DOHH2 (cell line): ENCODE results near the gene BAZ2B.

Experiments used
- H3F3A ChIP-seq: fragments of 200-600 bp; sonication (generic), shearing (Covaris generic); 2 replicates; pipeline ENCODE4 v1.6.0; 2016; ENCODE audit warnings: antibody characterized with exemption, mild to moderate bottlenecking; ENCODE audit not compliant: control insufficient read depth, insufficient read depth
- H3K27ac ChIP-seq: fragments of 200-600 bp; sonication (generic); 2 replicates; pipeline ENCODE4 v1.5.1; 2014; ENCODE audit warnings: low read depth, mild to moderate bottlenecking, low read length, moderate library complexity
- H3K27me3 ChIP-seq: fragments of 200-600 bp; sonication (generic); 2 replicates; pipeline ENCODE4 v1.6.1; 2014; ENCODE audit warnings: mild to moderate bottlenecking, low read length, mixed read lengths; ENCODE audit not compliant: control insufficient read depth
- H3K36me3 ChIP-seq: fragments of 200-600 bp; sonication (generic); 2 replicates; pipeline ENCODE4 v1.6.1; 2014; ENCODE audit warnings: mild to moderate bottlenecking, low read length, moderate library complexity, mixed read lengths; ENCODE audit not compliant: control insufficient read depth
- H3K4me1 ChIP-seq: fragments of 200-600 bp; sonication (generic); 2 replicates; pipeline ENCODE4 v1.6.1; 2014; ENCODE audit warnings: mild to moderate bottlenecking, low read length, mixed read lengths; ENCODE audit not compliant: control insufficient read depth
- H3K4me2 ChIP-seq: fragments of 200-600 bp; sonication (generic); 2 replicates; pipeline ENCODE4 v1.6.0; 2014; ENCODE audit warnings: mild to moderate bottlenecking, low read length, moderate library complexity
- H3K4me3 ChIP-seq: fragments of 200-600 bp; sonication (generic); 2 replicates; pipeline ENCODE4 v1.5.1; 2014; ENCODE audit warnings: mild to moderate bottlenecking, low read length, mixed read lengths
- H3K79me2 ChIP-seq: fragments of 200-600 bp; sonication (generic); 2 replicates; pipeline ENCODE4 v1.6.1; 2014; ENCODE audit warnings: mild to moderate bottlenecking, low read length, mixed read lengths; ENCODE audit not compliant: control insufficient read depth
- H3K9me2 ChIP-seq: fragments of 200-600 bp; sonication (generic); replicated peaks from 2 replicates; pipeline ENCODE4 v1.6.1; 2014; ENCODE audit warnings: mild to moderate bottlenecking, low read length, mixed read lengths; ENCODE audit not compliant: control insufficient read depth
- H3K9me3 ChIP-seq: fragments of 200-600 bp; sonication (generic); 2 replicates; pipeline ENCODE4 v1.6.1; 2014; ENCODE audit warnings: antibody characterized with exemption, low read length, mixed read lengths; ENCODE audit not compliant: control insufficient read depth, insufficient read depth
- H4K20me1 ChIP-seq: fragments of 200-600 bp; sonication (generic); 2 replicates; pipeline ENCODE4 v1.6.0; 2014; ENCODE audit warnings: low read depth, mild to moderate bottlenecking, antibody characterized with exemption, low read length, moderate library complexity; ENCODE audit not compliant: control insufficient read depth, insufficient read depth
- EZH2phosphoT487 ChIP-seq: fragments of 200-600 bp; sonication (generic); IDR thresholded peaks from 2 replicates; pipeline ENCODE4 v1.6.1; 2017; ENCODE audit warnings: borderline replicate concordance, mild to moderate bottlenecking, antibody characterized with exemption, low read length, moderate library complexity, mixed read lengths
- TF ChIP-seq, protein P1 (sequence below): fragments of 200-600 bp; sonication (generic); IDR thresholded peaks from one replicate; pipeline ENCODE4 v1.5.1; 2014; ENCODE audit warnings: antibody characterized with exemption, mild to moderate bottlenecking, low read depth, low read length; ENCODE audit not compliant: poor library complexity, severe bottlenecking

BAZ2B gene

GRCh38 chr2:159297042-159297707, 319.2 kb downstream of the BAZ2B start:
- Histone ChIP-seq H3K79me2 (no peaks in the 10 kb centered on the region), H3K36me3 (no peaks in the 10 kb centered on the region), H3K27me3 (no peaks in the 10 kb centered on the region), H3F3A (no peaks in the 10 kb centered on the region), H3K27ac (no peak overlapping the region), H4K20me1 (no peaks in the 10 kb centered on the region), H3K4me3 (no peak overlapping the region), H3K9me3 (no peaks in the 10 kb centered on the region), H3K4me1 (no peaks in the 10 kb centered on the region), H3K4me2 (no peak overlapping the region), H3K9me2 (no peaks in the 10 kb centered on the region)
- TF ChIP-seq, protein P1, sequence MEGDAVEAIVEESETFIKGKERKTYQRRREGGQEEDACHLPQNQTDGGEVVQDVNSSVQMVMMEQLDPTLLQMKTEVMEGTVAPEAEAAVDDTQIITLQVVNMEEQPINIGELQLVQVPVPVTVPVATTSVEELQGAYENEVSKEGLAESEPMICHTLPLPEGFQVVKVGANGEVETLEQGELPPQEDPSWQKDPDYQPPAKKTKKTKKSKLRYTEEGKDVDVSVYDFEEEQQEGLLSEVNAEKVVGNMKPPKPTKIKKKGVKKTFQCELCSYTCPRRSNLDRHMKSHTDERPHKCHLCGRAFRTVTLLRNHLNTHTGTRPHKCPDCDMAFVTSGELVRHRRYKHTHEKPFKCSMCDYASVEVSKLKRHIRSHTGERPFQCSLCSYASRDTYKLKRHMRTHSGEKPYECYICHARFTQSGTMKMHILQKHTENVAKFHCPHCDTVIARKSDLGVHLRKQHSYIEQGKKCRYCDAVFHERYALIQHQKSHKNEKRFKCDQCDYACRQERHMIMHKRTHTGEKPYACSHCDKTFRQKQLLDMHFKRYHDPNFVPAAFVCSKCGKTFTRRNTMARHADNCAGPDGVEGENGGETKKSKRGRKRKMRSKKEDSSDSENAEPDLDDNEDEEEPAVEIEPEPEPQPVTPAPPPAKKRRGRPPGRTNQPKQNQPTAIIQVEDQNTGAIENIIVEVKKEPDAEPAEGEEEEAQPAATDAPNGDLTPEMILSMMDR = no peak
- TF ChIP-seq EZH2phosphoT487 = no peak

GRCh38 chr2:159292157-159292556, 324.2 kb downstream of the BAZ2B start:
- Histone ChIP-seq H3K4me1 (peaks cover 16% of the 10 kb centered on the region), H3K4me3 (no peak overlapping the region), H3K9me2 (no peaks in the 10 kb centered on the region), H3K36me3 (no peaks in the 10 kb centered on the region), H3K4me2 (no peak overlapping the region), H3K79me2 (no peaks in the 10 kb centered on the region), H4K20me1 (no peaks in the 10 kb centered on the region), H3K27ac (no peak overlapping the region), H3F3A (no peaks in the 10 kb centered on the region; the same call in 1 of the 2 replicates), H3K27me3 (no peaks in the 10 kb centered on the region), H3K9me3 (no peaks in the 10 kb centered on the region)
- TF ChIP-seq, protein P1 = no peak
- no peak for TF ChIP-seq EZH2phosphoT487

- peaks cover 28% of the 10 kb centered on the region for H3K4me1 ChIP-seq
- no peaks in the 10 kb centered on the region for H3K27me3 ChIP-seq
- peak overlapping the region; percentile 45 for H3K4me2 ChIP-seq
- no peaks in the 10 kb centered on the region for H3K9me3 ChIP-seq
- no peak overlapping the region for H3K4me3 ChIP-seq
- no peak for TF ChIP-seq EZH2phosphoT487
- TF ChIP-seq, protein P1 = no peak
- H4K20me1 ChIP-seq = no peaks in the 10 kb centered on the region
- no peaks in the 10 kb centered on the region for H3K36me3 ChIP-seq
- peak overlapping the region; percentile 11; the same call in 1 of the 2 replicates for H3K27ac ChIP-seq
- H3K9me2 ChIP-seq = no peaks in the 10 kb centered on the region
- peaks cover 8% of the 10 kb centered on the region for H3K79me2 ChIP-seq
- H3F3A ChIP-seq = no peaks in the 10 kb centered on the region; the same call in 1 of the 2 replicates
These were observed 325.9 kb downstream of the BAZ2B start for GRCh38 chr2:159290289-159290907.
